Activated naive CD4-positive, alpha-beta T cell treated with anti-CD3 and anti-CD28 coated beads for 36 hours (primary cell): ENCODE results near the gene RASD2. TPM values are rescaled to one million over a fixed set of nuclear protein-coding genes. Genes with fewer than 3 reads are reported as not detected.

Experiments used
- CTCF ChIA-PET: fragments of 350-600 bp; sonication (Branson Sonifier 250); formaldehyde crosslinking; loops from one replicate; lab custom pipeline; 2021; ENCODE audit warnings: antibody characterized with exemption; lab: Charles Lee
- DNase-seq: peaks from one replicate; pipeline ENCODE4 v3.0.0-alpha.2; 2020
- H3K27ac Mint-ChIP-seq: one replicate; pipeline ENCODE4 v1.8.0; 2021; ENCODE audit warnings: mild to moderate bottlenecking, mixed read lengths
- H3K27me3 Mint-ChIP-seq: one replicate; pipeline ENCODE4 v1.8.0; 2021; ENCODE audit warnings: low read depth, mixed read lengths
- H3K36me3 Mint-ChIP-seq: one replicate; pipeline ENCODE4 v1.8.0; 2021; ENCODE audit warnings: low read depth, mixed read lengths
- H3K4me1 Mint-ChIP-seq: one replicate; pipeline ENCODE4 v1.8.0; 2021; ENCODE audit warnings: low read depth, mixed read lengths
- H3K4me3 Mint-ChIP-seq: one replicate; pipeline ENCODE4 v1.8.0; 2021; ENCODE audit warnings: mild to moderate bottlenecking, moderate library complexity, mixed read lengths
- H3K9me3 Mint-ChIP-seq: one replicate; pipeline ENCODE4 v1.8.0; 2021; ENCODE audit warnings: mixed read lengths
- intact Hi-C: fragments of 100-400 bp; cut with micrococcal nuclease; formaldehyde crosslinking; loops from one replicate; pipeline ENCODE4 v1.15.1; 2023
- total RNA-seq, 2 experiments: library from RNA; stranded (reverse); gene quantifications; one replicate each; pipeline ENCODE4 v1.2.3, GENCODE V29; 2021

RASD2 gene
- total RNA-seq, 2 experiments from 2014 or later: not detected

DNA sequence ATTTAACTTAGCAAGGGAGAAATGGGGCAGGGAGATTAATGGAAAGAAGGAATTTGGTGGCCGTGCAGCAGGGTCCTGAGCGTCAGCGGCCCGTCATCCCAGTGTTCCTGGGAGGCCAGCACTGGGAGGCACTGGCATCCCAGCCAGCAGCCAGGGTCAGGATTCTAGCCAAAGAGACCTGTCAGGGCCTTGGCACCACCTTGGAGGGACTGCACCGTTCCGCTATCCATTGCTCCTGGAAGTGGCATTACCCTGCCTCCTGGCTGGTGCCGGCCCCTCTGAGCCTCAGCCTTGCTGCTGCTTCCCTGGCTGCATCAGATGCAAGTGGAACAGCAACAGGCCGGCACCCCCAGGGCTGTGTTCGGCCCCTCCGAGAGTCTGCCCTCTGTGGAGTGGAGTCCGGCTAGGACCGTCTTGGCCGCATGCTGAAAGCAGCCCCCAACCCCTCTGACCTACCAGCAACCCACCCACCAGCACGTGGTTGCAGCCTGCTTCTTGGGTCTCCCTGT, 30.1 kb downstream of the RASD2 start:
- H3K4me1 Mint-ChIP-seq: no peaks in the 10 kb centered on the region
- no peak overlapping the region for H3K4me3 Mint-ChIP-seq
- no peaks in the 10 kb centered on the region for H3K36me3 Mint-ChIP-seq
- H3K27ac Mint-ChIP-seq: no peak overlapping the region
- no peaks in the 10 kb centered on the region for H3K9me3 Mint-ChIP-seq
- CTCF ChIA-PET: interaction anchor here (1.2 kb wide), 1 partner anchor 220 kb away, joined by 3 read pairs; no protein-coding TSS in a partner anchor
- DNase-seq: no peak
- peaks cover 3% of the 10 kb centered on the region for H3K27me3 Mint-ChIP-seq
- intact Hi-C loops: no loop called here

DNA sequence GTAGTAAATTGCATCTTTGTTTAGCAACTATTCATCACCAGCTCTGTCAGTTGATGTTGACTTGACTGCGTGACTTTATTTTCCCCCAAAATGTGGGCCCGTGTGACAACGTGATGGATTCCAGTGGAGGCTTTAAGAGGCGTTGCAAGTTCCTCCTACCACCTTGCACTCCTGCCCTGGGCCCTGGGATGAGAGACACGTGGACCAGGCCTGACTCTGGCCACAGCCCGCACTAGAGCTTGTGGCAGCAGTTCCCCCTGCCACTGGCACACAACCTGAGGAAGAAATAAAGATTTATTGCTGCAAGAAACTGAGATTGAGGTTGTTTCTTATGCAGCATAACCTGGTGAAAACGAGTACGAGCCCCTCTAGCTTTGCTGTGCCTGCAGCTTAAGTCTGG, 31.9 kb downstream of the RASD2 start:
- CTCF ChIA-PET: interaction anchor here (2.3 kb wide), 1 partner anchor 10 kb away, joined by 5 read pairs; no protein-coding TSS in a partner anchor
- Mint-ChIP-seq H3K27me3 (peaks cover 3% of the 10 kb centered on the region), H3K4me3 (no peak overlapping the region), H3K36me3 (no peaks in the 10 kb centered on the region), H3K9me3 (no peaks in the 10 kb centered on the region), H3K4me1 (no peaks in the 10 kb centered on the region), H3K27ac (no peak overlapping the region)
- no peak for DNase-seq
- intact Hi-C loops: no loop called here

DNA sequence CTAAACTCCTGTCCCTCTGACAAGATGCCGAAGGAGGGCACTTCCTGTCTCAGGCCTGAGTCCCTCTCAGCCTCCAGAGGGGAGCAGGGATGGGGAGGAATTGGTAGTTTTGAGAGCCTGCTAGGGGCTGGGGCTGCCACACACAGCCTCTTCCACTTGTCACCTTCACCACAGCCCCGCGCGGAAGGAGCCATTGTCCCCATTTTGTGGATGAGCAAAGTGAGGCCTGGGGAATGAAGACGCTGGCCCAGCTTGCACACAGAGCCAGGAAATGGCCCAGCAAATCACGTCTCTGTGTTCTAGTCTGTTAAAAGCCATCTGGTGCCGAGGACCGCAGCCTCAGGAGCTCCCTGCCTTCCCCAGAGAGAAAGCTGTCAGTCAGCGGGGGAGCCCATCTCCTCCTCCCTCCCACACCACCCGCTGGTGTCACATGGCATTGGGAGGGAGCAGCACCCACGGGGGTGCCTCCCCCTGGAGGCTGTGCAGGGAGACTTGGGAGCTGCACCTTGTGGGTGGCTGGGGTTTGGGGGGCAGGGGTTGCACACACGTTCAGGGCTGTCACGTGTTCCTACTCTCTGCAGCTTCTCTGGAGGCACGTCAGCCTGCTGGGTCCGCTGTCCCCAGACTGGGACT, 34.6 kb downstream of the RASD2 start:
- Mint-ChIP-seq H3K27me3 (peaks cover 3% of the 10 kb centered on the region), H3K4me1 (no peaks in the 10 kb centered on the region), H3K36me3 (no peaks in the 10 kb centered on the region), H3K4me3 (no peak overlapping the region), H3K27ac (no peak overlapping the region), H3K9me3 (no peaks in the 10 kb centered on the region)
- CTCF ChIA-PET: interaction anchor here (1.3 kb wide), 1 partner anchor 37 kb away, joined by 3 read pairs; no protein-coding TSS in a partner anchor
- DNase-seq: no peak
- intact Hi-C loops: no loop called here

DNA sequence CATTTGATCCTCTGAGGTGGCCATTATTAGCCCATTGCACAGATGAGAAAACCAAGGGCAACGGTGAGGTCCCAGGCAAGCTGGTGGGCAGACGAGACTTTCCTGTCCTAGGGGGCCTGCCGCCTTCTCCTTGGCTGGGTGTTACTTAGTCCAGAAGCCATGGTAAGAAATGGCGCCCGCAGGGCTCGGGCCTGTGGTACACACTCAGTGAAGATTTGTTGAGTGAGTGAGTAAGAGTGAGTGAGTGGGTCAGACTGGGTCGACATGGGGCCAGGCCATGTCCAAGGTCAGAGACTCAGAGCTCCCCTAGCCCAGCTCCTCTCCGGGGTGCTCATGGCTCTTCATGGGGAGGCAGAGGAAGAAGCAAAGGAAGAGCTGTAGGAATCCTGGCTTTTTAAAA, 36.0 kb downstream of the RASD2 start:
- CTCF ChIA-PET: no interaction called here
- no peaks in the 10 kb centered on the region for H3K9me3 Mint-ChIP-seq
- no peak overlapping the region for H3K4me3 Mint-ChIP-seq
- peaks cover 3% of the 10 kb centered on the region for H3K27me3 Mint-ChIP-seq
- H3K36me3 Mint-ChIP-seq: no peaks in the 10 kb centered on the region
- intact Hi-C loops: no loop called here
- no peak for DNase-seq
- H3K4me1 Mint-ChIP-seq: no peaks in the 10 kb centered on the region
- H3K27ac Mint-ChIP-seq: no peak overlapping the region

DNA sequence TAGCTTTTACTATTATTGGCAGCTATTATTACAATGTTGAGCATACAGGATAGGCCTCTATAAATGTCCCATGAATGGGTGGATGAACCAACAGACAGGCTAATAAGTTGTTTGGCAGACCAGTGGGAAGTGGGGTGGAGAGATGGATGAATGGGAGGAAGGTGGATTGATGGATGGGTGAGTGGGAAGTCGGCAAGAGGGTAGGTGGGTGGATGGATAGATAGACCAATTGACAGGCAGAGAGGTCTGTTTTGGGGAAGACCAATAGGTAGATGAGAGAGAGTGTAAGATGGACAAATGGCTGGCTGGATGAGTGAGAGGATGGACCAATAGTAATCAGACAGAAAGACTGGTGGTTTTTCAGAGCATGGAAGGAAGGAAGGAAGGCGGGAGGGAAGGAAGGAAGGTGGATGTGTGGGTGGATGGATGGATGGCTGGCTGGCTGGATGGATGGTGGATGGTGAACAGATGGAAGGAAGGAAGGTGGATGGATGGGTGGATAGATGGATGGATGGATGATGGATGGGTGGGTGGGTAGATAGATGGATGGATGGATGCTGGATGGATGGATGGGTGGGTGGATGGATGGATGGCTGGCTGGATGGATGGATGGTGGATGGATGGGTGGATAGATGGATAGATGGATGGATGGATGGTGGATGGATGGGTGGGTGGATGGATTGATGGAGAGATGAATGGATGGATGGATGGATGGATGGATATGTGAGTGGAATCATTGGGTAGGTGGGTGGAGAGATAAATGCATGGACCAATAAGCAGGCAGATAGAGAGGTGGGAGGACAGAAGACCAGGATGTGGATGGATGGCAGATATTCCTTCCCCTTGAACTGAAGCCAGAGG, 37.4 kb downstream of the RASD2 start:
- Mint-ChIP-seq H3K9me3 (no peaks in the 10 kb centered on the region), H3K27ac (no peak overlapping the region), H3K4me3 (no peak overlapping the region), H3K4me1 (no peaks in the 10 kb centered on the region), H3K36me3 (no peaks in the 10 kb centered on the region), H3K27me3 (peaks cover 3% of the 10 kb centered on the region)
- intact Hi-C loops: no loop called here
- DNase-seq: no peak
- CTCF ChIA-PET: no interaction called here

DNA sequence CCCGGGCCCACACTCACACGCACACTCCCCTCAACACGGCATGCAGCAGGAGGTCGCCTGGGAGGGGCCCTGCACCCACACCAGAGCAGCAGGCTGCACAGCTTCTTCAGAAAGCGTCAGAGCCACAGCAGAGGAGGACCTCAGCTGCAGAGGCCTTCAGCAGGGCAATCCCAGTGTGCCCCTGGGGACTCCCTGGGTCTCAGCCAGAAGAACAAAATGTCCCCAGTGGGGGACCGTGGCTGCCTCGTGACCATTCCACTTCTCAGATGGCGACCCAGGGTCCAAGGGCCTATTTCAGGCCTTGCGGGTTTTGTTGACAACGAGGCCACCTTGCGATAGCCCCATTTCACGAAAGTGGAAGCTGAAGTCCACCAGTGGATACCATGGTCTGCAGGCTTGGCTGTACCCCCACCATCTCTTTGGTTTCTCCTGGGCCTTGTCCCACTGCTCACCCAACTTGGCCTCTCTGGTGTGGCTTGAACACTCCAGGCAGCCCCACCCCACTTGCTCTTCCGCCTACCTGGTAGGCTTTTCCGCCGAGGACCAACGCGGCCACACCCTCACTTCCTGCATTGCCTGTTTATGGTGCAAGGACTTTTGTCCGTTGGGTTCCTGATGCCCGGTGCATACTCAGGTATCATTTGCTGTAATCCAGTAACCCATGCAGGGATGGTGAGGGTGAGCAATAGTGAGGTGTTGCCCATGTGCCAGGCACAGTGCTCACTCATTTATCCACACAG, 38.4 kb downstream of the RASD2 start:
- no peak overlapping the region for H3K27ac Mint-ChIP-seq
- H3K4me3 Mint-ChIP-seq: no peak overlapping the region
- no peaks in the 10 kb centered on the region for H3K9me3 Mint-ChIP-seq
- no peak for DNase-seq
- H3K4me1 Mint-ChIP-seq: no peaks in the 10 kb centered on the region
- CTCF ChIA-PET: interaction anchor here (0.6 to 6.7 kb wide), 2 partner anchors 224 to 227 kb away, joined by 4 to 44 read pairs; no protein-coding TSS in a partner anchor
- H3K27me3 Mint-ChIP-seq: peaks cover 3% of the 10 kb centered on the region
- intact Hi-C loops: no loop called here
- H3K36me3 Mint-ChIP-seq: no peaks in the 10 kb centered on the region

DNA sequence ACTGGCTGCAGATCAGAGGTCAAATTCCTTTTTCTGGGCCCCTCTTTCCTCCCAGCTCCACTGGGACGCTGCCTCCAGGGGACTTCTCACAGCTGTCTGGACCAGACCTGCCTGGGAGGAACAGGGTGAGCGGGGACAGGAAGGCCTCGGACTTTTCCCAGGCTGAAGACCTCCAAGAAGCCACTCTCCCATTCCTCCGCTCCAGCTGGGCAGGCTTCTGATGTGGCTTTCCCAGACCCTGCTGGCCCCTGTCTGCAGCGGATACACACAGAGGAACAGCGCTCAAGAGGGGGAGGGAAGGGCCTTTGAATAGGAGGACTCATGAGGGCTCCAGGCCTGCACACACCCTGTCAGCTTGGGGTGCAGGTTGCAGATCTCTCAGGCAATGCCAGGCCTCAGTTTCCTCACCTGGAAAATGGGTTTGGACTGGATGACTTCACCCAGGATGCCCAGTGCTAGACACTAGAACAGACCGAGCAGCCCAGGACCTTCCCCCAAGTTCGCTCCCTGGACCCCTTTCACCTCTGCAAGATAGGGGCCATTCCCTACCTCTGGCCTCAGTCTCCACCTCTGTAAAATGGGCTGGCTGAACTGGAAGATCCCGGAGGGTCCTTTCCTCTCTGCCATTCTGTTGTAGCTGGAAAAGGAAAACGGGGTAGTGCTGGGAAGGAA, 39.9 kb downstream of the RASD2 start:
- H3K9me3 Mint-ChIP-seq: no peaks in the 10 kb centered on the region
- intact Hi-C loops: loop anchor here (5.0 kb wide), 1 partner anchor 148 kb away; no protein-coding TSS in a partner anchor
- DNase-seq: no peak
- H3K36me3 Mint-ChIP-seq: no peaks in the 10 kb centered on the region
- H3K27me3 Mint-ChIP-seq: no peaks in the 10 kb centered on the region
- H3K4me1 Mint-ChIP-seq: no peaks in the 10 kb centered on the region
- no peak overlapping the region for H3K4me3 Mint-ChIP-seq
- CTCF ChIA-PET: interaction anchor here (6.7 kb wide), 1 partner anchor 229 kb away, joined by 44 read pairs; no protein-coding TSS in a partner anchor
- no peak overlapping the region for H3K27ac Mint-ChIP-seq

DNA sequence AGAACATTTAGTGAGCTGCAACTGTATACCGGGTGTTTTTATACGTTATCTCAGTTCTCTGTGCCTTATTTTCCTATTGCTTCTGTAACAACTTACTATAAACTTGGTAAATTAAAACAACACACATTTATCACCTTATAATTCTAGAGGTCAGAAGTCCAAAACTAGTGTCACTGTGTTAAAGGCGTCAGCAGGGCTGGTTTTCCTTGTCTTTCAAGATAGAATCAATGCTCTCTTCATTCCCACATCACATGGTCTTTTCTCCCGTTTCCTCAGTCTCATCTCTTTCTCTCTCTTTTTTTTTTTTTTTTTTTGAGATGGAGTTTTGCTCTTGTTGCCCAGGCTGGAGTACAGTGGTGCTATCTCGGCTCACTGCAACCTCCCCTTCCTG, 40.4 kb downstream of the RASD2 start:
- no peaks in the 10 kb centered on the region for H3K36me3 Mint-ChIP-seq
- H3K4me3 Mint-ChIP-seq: no peak overlapping the region
- no peaks in the 10 kb centered on the region for H3K27me3 Mint-ChIP-seq
- no peaks in the 10 kb centered on the region for H3K4me1 Mint-ChIP-seq
- DNase-seq: no peak
- H3K9me3 Mint-ChIP-seq: no peaks in the 10 kb centered on the region
- CTCF ChIA-PET: interaction anchor here (6.7 kb wide), 1 partner anchor 229 kb away, joined by 44 read pairs; no protein-coding TSS in a partner anchor
- no peak overlapping the region for H3K27ac Mint-ChIP-seq
- intact Hi-C loops: loop anchor here (5.0 kb wide), 1 partner anchor 149 kb away; no protein-coding TSS in a partner anchor

DNA sequence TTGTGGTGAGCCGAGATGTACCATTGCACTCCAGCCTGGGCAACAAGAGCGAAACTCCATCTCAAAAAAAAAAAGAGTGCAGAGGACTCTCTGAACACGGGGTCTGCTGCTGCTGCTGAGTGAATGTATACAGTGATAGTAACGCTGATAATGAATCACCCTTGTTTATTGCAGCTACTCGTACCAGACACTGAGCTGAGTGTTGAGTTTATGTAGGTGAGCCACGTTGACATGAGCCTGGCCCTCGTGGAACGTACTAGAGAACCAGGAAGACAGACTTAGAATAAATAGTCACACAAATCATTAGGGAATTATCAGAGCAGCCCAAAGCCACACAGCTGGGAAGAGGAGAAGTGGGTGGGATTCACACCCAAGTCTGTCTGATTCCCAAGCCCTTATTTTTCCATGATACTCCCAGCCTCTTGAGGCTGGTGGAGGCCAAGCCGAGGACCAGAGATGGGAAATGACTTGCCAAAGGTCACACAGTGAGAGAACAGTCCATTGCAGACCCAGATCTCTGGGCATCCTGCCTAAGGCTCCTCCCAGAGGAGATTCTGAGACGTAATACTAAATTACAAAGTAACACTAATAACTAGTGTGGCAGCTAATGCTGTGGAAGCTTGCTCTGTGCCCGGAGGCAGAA, 41.7 kb downstream of the RASD2 start:
- CTCF ChIA-PET: interaction anchor here (0.6 to 6.7 kb wide), 14 partner anchors 9 to 330 kb away, joined by 3 to 44 read pairs (median 4); partner anchors contain the start of gene RASD2
- Mint-ChIP-seq H3K27ac (no peak overlapping the region), H3K9me3 (no peaks in the 10 kb centered on the region), H3K4me1 (no peaks in the 10 kb centered on the region), H3K36me3 (no peaks in the 10 kb centered on the region), H3K4me3 (no peak overlapping the region), H3K27me3 (no peaks in the 10 kb centered on the region)
- DNase-seq: no peak
- intact Hi-C loops: loop anchor here (5.0 kb wide), 1 partner anchor 150 kb away; no protein-coding TSS in a partner anchor

DNA sequence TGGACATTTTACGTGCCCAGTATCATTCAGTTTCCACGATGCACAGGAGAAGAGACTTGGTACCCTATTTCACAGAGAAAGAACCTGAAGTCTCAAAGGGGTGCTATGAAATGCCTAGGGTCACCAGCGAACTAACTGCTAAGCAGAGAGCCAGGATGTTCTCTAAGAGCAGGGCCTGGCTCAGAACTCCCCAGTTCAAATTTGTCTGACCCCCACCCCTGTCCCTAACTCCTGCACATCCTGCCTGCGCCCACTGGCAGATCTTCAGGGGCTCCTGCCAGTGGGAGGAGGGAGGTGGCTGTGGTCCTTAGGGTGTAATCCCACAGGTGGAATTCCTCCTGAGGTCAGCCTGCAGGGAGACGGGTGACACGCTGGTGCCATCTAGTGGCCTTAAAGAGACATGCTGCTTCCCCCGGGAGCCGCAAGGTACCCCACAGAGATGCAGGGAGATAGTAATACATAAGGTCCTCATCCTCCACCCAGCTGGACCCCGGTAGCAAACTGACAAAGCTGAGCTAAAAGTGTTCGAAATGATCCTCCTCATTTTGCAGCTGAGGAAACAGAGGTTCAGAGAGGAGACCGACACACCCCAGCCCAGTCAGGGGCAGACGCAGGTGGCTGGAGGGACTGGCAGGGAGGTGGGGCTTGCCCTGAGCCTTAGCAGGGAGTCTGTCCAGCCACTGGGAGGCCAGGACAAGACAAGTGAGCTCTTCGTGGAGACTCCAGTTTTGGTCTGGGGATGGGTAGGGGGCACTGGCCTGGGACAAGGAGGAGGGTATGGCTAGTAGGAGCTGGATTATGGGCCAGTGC, 42.4 kb downstream of the RASD2 start:
- intact Hi-C loops: loop anchor here (1.0 to 5.0 kb wide), 2 partner anchors 151 to 233 kb away; no protein-coding TSS in a partner anchor
- DNase-seq: peak; percentile 55
- CTCF ChIA-PET: interaction anchor here (0.6 to 6.7 kb wide), 22 partner anchors 10 to 538 kb away, joined by 3 to 44 read pairs (median 4); partner anchors contain the start of gene RASD2
- no peak overlapping the region for H3K4me3 Mint-ChIP-seq
- no peaks in the 10 kb centered on the region for H3K36me3 Mint-ChIP-seq
- H3K27ac Mint-ChIP-seq: no peak overlapping the region
- H3K4me1 Mint-ChIP-seq: no peaks in the 10 kb centered on the region
- H3K9me3 Mint-ChIP-seq: no peaks in the 10 kb centered on the region
- H3K27me3 Mint-ChIP-seq: no peaks in the 10 kb centered on the region
